ENCODE measurements around the gene SARDH.

The SARDH gene

DNA sequence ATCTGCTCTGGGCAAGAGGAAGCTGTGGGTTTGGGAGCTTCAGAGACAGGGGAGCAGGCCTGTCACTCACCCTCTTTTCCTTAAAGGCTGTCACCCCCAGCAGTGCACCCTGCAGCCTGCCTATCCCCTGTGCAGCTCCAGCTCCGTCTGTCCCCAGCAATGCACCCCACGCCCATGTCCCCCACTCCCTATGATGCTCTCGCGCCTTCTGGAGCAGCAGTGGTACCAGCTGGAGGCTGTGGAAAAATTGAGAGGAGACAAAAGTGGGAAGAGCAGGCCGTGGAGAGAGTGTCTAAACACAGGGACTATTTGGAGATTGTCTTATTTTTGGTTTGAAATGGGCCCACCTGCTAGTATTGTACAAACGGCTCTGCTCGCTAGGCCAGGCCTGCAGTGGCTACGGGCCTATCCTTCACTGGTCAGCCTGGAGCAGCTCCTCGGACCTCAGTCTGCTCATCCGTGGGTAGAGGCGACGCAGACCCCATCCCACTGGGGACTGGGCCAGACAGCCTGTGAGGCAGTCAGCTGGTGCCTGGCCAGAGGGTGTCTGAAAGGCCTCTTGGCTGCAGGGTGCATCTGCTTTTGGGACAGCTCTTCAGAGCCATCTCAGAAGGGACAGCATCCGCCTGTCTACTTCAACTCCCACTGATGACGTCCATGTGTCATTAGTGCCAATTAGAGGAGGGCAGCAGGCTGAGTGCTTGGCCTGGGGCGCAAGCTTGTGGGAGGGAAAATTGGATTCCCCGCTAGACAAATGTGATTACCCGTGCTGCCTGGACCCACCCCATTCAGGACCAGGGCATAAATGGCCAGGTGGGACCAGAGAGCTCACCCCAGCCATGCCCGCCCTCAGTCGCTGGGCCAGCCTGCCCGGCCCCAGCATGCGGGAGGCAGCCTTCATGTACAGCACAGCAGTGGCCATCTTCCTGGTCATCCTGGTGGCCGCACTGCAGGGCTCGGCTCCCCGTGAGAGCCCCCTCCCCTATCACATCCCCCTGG, 102.3 kb downstream of the SARDH start, which contains the start of gene DBH:
TSS of gene DBH (plus strand) at position 831 of the 999 bp plus-strand sequence. CDS start at position 840, 9 bp downstream.
- no peaks in the 10 kb centered on the region for H3K36me3 ChIP-seq (ENCODE audit: low read depth)
- no peaks in the 10 kb centered on the region for H3K9me3 ChIP-seq (ENCODE audit: severe bottlenecking)
- H3K27me3 ChIP-seq (ENCODE audit: insufficient read depth, poor library complexity, severe bottlenecking), result peaks cover 37% of the 10 kb centered on the region

DNA sequence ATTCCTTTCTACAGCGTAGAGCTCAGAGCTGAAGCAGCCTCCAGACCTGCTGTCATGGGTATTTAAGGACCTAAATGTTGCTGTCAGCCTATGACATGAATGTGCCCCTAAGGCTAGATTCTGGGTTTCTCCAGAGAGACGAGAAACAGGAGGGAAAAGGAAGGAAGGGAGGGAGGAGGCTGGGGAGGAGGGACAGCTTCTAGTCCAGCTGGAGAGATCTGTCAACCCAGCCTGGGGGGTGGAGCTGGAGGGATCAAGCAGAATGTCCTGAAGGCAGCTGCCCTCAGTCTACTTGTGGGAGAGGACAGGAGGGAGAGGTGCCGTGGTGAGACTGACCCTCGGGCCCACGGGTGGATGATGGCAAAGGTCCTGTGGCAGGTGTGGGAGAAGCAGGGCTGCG, 103.1 kb downstream of the SARDH start:
- Histone ChIP-seq H3K27me3 (ENCODE audit: insufficient read depth, poor library complexity, severe bottlenecking) (peaks cover 30% of the 10 kb centered on the region), H3K9me3 (ENCODE audit: severe bottlenecking) (no peaks in the 10 kb centered on the region), H3K27ac (ENCODE audit: poor library complexity, severe bottlenecking) (no peak overlapping the region), H3K4me3 (ENCODE audit: severe bottlenecking) (no peak overlapping the region), H3K36me3 (ENCODE audit: low read depth) (no peaks in the 10 kb centered on the region), H3K4me1 (ENCODE audit: insufficient read depth, poor library complexity, severe bottlenecking) (no peaks in the 10 kb centered on the region)
- TF ChIP-seq, protein P1, sequence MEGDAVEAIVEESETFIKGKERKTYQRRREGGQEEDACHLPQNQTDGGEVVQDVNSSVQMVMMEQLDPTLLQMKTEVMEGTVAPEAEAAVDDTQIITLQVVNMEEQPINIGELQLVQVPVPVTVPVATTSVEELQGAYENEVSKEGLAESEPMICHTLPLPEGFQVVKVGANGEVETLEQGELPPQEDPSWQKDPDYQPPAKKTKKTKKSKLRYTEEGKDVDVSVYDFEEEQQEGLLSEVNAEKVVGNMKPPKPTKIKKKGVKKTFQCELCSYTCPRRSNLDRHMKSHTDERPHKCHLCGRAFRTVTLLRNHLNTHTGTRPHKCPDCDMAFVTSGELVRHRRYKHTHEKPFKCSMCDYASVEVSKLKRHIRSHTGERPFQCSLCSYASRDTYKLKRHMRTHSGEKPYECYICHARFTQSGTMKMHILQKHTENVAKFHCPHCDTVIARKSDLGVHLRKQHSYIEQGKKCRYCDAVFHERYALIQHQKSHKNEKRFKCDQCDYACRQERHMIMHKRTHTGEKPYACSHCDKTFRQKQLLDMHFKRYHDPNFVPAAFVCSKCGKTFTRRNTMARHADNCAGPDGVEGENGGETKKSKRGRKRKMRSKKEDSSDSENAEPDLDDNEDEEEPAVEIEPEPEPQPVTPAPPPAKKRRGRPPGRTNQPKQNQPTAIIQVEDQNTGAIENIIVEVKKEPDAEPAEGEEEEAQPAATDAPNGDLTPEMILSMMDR (IDR thresholded peaks at IDR 0.05; ENCODE audit: poor library complexity, severe bottlenecking), result no peak
- ATAC-seq (ENCODE audit: low read depth) (no peak), DNase-seq (ENCODE audit: low spot score) (no peak)

More for the DNA sequence above, 102.3 kb downstream of the SARDH start, which contains the start of gene DBH:
- no peak within 1 kb of the TSS for H3K27ac ChIP-seq (ENCODE audit: poor library complexity, severe bottlenecking)
- ATAC-seq (ENCODE audit: low read depth), result no peak
- H3K4me1 ChIP-seq (ENCODE audit: insufficient read depth, poor library complexity, severe bottlenecking), result no peaks in the 10 kb centered on the region
- no peak for DNase-seq (ENCODE audit: low spot score)
- no peak within 1 kb of the TSS for H3K4me3 ChIP-seq (ENCODE audit: severe bottlenecking)
- TF ChIP-seq, protein P1 (IDR thresholded peaks at IDR 0.05; ENCODE audit: poor library complexity, severe bottlenecking), result no peak

DNA sequence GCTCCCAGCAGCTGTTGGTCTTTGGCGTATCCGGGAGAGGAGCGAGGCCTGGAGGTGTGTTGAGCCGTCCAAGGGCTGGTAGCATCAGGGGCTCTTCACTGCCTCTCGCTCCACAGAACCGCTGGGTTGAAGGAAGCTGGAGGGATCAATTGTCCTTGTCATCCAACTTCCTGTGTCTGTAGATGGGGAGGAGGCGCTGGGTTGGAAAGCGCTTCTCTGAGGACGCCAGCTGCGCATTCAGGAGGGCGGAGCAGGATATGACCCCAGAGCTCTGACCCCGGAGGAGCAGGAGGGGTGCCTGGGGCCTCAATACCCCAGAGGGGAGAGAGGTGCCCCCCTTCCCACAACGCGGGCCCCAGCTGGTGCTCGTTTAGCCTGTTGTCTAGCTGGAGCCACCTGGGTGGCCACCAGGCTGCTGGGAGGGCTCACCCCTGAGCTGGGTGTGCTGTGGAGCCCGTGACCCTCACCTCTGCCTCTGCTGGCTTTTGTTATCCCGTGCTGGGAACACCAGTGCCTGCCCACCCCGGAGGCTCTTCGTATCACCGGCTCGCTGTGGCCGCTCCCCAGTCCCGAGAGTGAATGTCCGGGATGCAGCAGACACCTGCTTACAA, 104.0 kb downstream of the SARDH start:
- ATAC-seq (ENCODE audit: low read depth), result no peak
- Histone ChIP-seq H3K4me3 (ENCODE audit: severe bottlenecking) (no peak overlapping the region), H3K36me3 (ENCODE audit: low read depth) (no peaks in the 10 kb centered on the region), H3K27me3 (ENCODE audit: insufficient read depth, poor library complexity, severe bottlenecking) (peaks cover 21% of the 10 kb centered on the region), H3K27ac (ENCODE audit: poor library complexity, severe bottlenecking) (no peak overlapping the region), H3K9me3 (ENCODE audit: severe bottlenecking) (no peaks in the 10 kb centered on the region), H3K4me1 (ENCODE audit: insufficient read depth, poor library complexity, severe bottlenecking) (no peaks in the 10 kb centered on the region)
- no peak for DNase-seq (ENCODE audit: low spot score)
- TF ChIP-seq, protein P1 (IDR thresholded peaks at IDR 0.05; ENCODE audit: poor library complexity, severe bottlenecking), result no peak

DNA sequence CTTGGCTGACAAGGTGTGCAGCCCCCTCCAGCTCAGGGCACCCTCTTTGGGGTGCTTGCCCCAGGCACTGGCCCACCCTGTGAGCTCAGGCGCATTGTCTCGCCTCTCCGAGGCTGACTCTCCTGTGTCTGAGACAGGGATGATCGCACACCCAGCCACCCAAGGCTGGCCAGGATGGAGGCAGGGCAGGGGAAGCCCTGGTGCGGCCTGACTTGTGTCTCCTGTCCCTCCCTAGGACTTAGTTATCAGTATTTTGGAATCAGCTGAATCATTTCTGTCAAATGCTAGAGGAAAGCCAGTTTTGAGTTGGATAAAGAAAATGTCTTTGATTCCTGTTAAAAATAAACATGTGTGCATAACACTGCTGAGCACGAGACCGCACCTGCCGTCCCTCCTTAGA, 104.5 kb downstream of the SARDH start:
- H3K4me3 ChIP-seq (ENCODE audit: severe bottlenecking), result no peak overlapping the region
- DNase-seq (ENCODE audit: low spot score) (no peak), ATAC-seq (ENCODE audit: low read depth) (no peak)
- H3K27ac ChIP-seq (ENCODE audit: poor library complexity, severe bottlenecking), result no peak overlapping the region
- no peaks in the 10 kb centered on the region for H3K9me3 ChIP-seq (ENCODE audit: severe bottlenecking)
- H3K27me3 ChIP-seq (ENCODE audit: insufficient read depth, poor library complexity, severe bottlenecking), result peaks cover 21% of the 10 kb centered on the region
- no peaks in the 10 kb centered on the region for H3K36me3 ChIP-seq (ENCODE audit: low read depth)
- TF ChIP-seq, protein P1 (IDR thresholded peaks at IDR 0.05; ENCODE audit: poor library complexity, severe bottlenecking), result no peak
- no peaks in the 10 kb centered on the region for H3K4me1 ChIP-seq (ENCODE audit: insufficient read depth, poor library complexity, severe bottlenecking)
